SK-N-SH treated with all-trans-retinoic acid at 6 μM for 48 hours (cell line): ENCODE measurements around the gene HES6.

Experiments used
- ARNTL ChIP-seq: fragments of 450-650 bp; formaldehyde crosslinking; IDR thresholded peaks from 2 replicates; pipeline ENCODE4 v1.5.0; 2020; ENCODE audit warnings: low read depth, mild to moderate bottlenecking, moderate library complexity, borderline replicate concordance
- CREB5 ChIP-seq: fragments of 250-450 bp; sonication (Bioruptor Pico); IDR thresholded peaks from 2 replicates; pipeline ENCODE4 v1.5.1; 2020; ENCODE audit warnings: low read depth, mild to moderate bottlenecking, moderate library complexity
- OSR1 ChIP-seq: fragments of 250-450 bp; sonication (Bioruptor Pico); IDR thresholded peaks from 2 replicates; pipeline ENCODE4 v1.8.0; 2022; ENCODE audit warnings: moderate library complexity, mild to moderate bottlenecking, inconsistent platforms
- PPARA ChIP-seq: fragments of 250-450 bp; sonication (Bioruptor Pico); IDR thresholded peaks from 2 replicates; pipeline ENCODE4 v1.5.0; 2020; ENCODE audit warnings: mild to moderate bottlenecking, borderline replicate concordance
- SNAI2 ChIP-seq: fragments of 250-450 bp; sonication (Bioruptor Pico); IDR thresholded peaks from 2 replicates; pipeline ENCODE4 v1.5.0; 2020; ENCODE audit warnings: mild to moderate bottlenecking, moderate library complexity
- ZC3H10 ChIP-seq: fragments of 250-450 bp; sonication (Bioruptor Pico); IDR thresholded peaks from 2 replicates; pipeline ENCODE4 v1.5.1; 2021; ENCODE audit warnings: mild to moderate bottlenecking, moderate library complexity
- ZFP3 ChIP-seq: fragments of 250-450 bp; sonication (Bioruptor Pico); IDR thresholded peaks from 2 replicates; pipeline ENCODE4 v1.5.0; 2020; ENCODE audit warnings: mild to moderate bottlenecking, moderate library complexity
- TF ChIP-seq, protein P1 (sequence below): fragments of 250-450 bp; sonication (Bioruptor Pico); IDR thresholded peaks from 2 replicates; pipeline ENCODE4 v1.5.0; 2020; ENCODE audit warnings: mild to moderate bottlenecking, moderate library complexity

GRCh38 chr2:238278626-238279323 lies 38.9 kb upstream of the HES6 start:
- TF ChIP-seq PPARA (CRISPR knock-in tag) (no peak), CREB5 (CRISPR knock-in tag) (no peak), OSR1 (CRISPR knock-in tag) (no peak), ARNTL (CRISPR knock-in tag) (no peak), SNAI2 (CRISPR knock-in tag) (no peak), ZC3H10 (no peak), ZFP3 (CRISPR knock-in tag) (no peak)
- TF ChIP-seq, protein P1, sequence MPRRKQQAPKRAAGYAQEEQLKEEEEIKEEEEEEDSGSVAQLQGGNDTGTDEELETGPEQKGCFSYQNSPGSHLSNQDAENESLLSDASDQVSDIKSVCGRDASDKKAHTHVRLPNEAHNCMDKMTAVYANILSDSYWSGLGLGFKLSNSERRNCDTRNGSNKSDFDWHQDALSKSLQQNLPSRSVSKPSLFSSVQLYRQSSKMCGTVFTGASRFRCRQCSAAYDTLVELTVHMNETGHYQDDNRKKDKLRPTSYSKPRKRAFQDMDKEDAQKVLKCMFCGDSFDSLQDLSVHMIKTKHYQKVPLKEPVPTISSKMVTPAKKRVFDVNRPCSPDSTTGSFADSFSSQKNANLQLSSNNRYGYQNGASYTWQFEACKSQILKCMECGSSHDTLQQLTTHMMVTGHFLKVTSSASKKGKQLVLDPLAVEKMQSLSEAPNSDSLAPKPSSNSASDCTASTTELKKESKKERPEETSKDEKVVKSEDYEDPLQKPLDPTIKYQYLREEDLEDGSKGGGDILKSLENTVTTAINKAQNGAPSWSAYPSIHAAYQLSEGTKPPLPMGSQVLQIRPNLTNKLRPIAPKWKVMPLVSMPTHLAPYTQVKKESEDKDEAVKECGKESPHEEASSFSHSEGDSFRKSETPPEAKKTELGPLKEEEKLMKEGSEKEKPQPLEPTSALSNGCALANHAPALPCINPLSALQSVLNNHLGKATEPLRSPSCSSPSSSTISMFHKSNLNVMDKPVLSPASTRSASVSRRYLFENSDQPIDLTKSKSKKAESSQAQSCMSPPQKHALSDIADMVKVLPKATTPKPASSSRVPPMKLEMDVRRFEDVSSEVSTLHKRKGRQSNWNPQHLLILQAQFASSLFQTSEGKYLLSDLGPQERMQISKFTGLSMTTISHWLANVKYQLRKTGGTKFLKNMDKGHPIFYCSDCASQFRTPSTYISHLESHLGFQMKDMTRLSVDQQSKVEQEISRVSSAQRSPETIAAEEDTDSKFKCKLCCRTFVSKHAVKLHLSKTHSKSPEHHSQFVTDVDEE (CRISPR knock-in tag) = no peak
